HUDEP-2 (cell line): ENCODE results near the gene WFDC6.
"Not testable (repeated sequence)": the region's sequence is repeated elsewhere in the genome, so short reads cannot be mapped to it uniquely, and the experiment has no call there.

Source experiments
- DNase-seq, 76 experiments: peaks; one replicate each; lab custom pipeline; 2025; ENCODE audit not compliant: unreplicated experiment in 76 of 76; lab: John Stamatoyannopoulos, UW

Gene WFDC6

GRCh38 chr20:45539382-45539781 lies at the start of gene WFDC6:
WFDC6 (minus strand) TSS chr20:45539482; CDS start chr20:45539407, 75 bp downstream.
- DNase-seq = no peak

- DNase-seq = no peak
These were observed 49.5 kb upstream of the WFDC6 start for GRCh38 chr20:45588800-45589199.

- not testable (repeated sequence) for DNase-seq
These were observed 46.7 kb upstream of the WFDC6 start for GRCh38 chr20:45585986-45586385.

- not testable (repeated sequence) for DNase-seq
These were observed 45.0 kb upstream of the WFDC6 start for GRCh38 chr20:45584294-45584693.

GRCh38 chr20:45583502-45583901 lies 44.2 kb upstream of the WFDC6 start:
- no peak for DNase-seq

- DNase-seq = peak in 3 of 76 experiments; percentile 1 to 20 (median 5)
These were observed 42.4 kb upstream of the WFDC6 start for GRCh38 chr20:45581702-45582101.

- no peak for DNase-seq
These were observed 39.9 kb upstream of the WFDC6 start, which contains the start of gene WFDC8 for GRCh38 chr20:45579184-45579583. WFDC8 (minus strand) TSS chr20:45579284; CDS start chr20:45579247, 37 bp downstream.

GRCh38 chr20:45578231-45578630 lies 38.9 kb upstream of the WFDC6 start:
- DNase-seq = no peak

- DNase-seq = no peak
These were observed 37.7 kb upstream of the WFDC6 start for GRCh38 chr20:45576995-45577394.

GRCh38 chr20:45575931-45576330 lies 36.6 kb upstream of the WFDC6 start:
- DNase-seq = no peak

- DNase-seq = not testable (repeated sequence)
These were observed 30.4 kb upstream of the WFDC6 start for GRCh38 chr20:45569650-45570049.

GRCh38 chr20:45564760-45565276 lies 25.5 kb upstream of the WFDC6 start:
- no peak for DNase-seq

GRCh38 chr20:45555198-45555597 lies 15.9 kb upstream of the WFDC6 start:
- DNase-seq = no peak

GRCh38 chr20:45552456-45552855 lies 13.2 kb upstream of the WFDC6 start:
- DNase-seq = no peak

- no peak for DNase-seq
These were observed 11.5 kb upstream of the WFDC6 start for GRCh38 chr20:45550765-45551164.

GRCh38 chr20:45548410-45548809 lies 9.1 kb upstream of the WFDC6 start:
- no peak for DNase-seq

- DNase-seq = no peak
These were observed 8.0 kb upstream of the WFDC6 start, which contains the start of gene EPPIN for GRCh38 chr20:45547206-45547770. EPPIN (minus strand) TSS chr20:45547401; CDS start chr20:45547357, 44 bp downstream.

- DNase-seq = peak in 3 of 76 experiments; percentile 1 to 16 (median 2)
These were observed 6.6 kb upstream of the WFDC6 start for GRCh38 chr20:45545754-45546453.

GRCh38 chr20:45545351-45545750 lies 6.1 kb upstream of the WFDC6 start:
- DNase-seq = no peak

GRCh38 chr20:45538209-45538799 lies 978 bp downstream of the WFDC6 start:
- DNase-seq = no peak

- DNase-seq = no peak
These were observed 12.0 kb downstream of the WFDC6 start for GRCh38 chr20:45527294-45527693.

GRCh38 chr20:45523821-45524220 lies 15.5 kb downstream of the WFDC6 start:
- no peak for DNase-seq
